ENCODE measurements around the gene ABLIM3. TPM values are rescaled to one million over a fixed set of nuclear protein-coding genes. Genes with fewer than 3 reads are reported as not detected.

ABLIM3 gene
- total and polyA plus RNA-seq, 2 of the 8 experiments (the other 6 are each of a cell fraction or from before 2014, with no cell fraction given): 0.36 to 0.56 TPM

- no peak overlapping the region for H3K18ac ChIP-seq (ENCODE audit: extremely low read depth, low read length)
- WGBS, 2 experiments (ENCODE audit: extremely low coverage in 1 of 2, insufficient coverage in 1 of 2, insufficient read length in 1 of 2, insufficient replicate concordance in 2 of 2, low coverage in 1 of 2, low lambda C conversion rate in 2 of 2, missing lambda C conversion rate in 1 of 2): 77% methylated on average over 5 of the region's 5 CpGs; no CpG with 5 or more reads in 1 of the 2 experiments
- H3K4me2 ChIP-seq (ENCODE audit: insufficient read depth in 1 of 2, low read depth in 2 of 2, low read length in 2 of 2): no peak overlapping the region
- no peaks in the 10 kb centered on the region for H3K79me2 ChIP-seq (ENCODE audit: control insufficient read depth in 1 of 2, insufficient read depth in 2 of 2, low read length in 2 of 2)
- H2BK5ac ChIP-seq (ENCODE audit: low read depth, low read length): no peak overlapping the region
- H2BK15ac ChIP-seq (ENCODE audit: low read length): no peak overlapping the region
- no peaks in the 10 kb centered on the region for H4K20me1 ChIP-seq (replicated peaks in 1 of 2; ENCODE audit: control insufficient read depth in 1 of 2, insufficient read depth in 2 of 2, low read length in 2 of 2)
- ChIA-PET POLR2A (ENCODE audit: partially characterized antibody) (no interaction called here), CTCF (ENCODE audit: partially characterized antibody) (interaction anchor here (0.5 to 5.2 kb wide), 29 partner anchors 10 to 588 kb away, joined by 3 to 70 read pairs (median 4); partner anchors contain the start of gene ABLIM3)
- no peak overlapping the region for H3K56ac ChIP-seq (replicated peaks; ENCODE audit: insufficient read length, low read depth, low read length)
- H2AFZ ChIP-seq (ENCODE audit: low read length): no peak overlapping the region
- no peak overlapping the region for H3K9ac ChIP-seq (replicated peaks in 1 of 4; ENCODE audit: extremely low read depth in 1 of 4, low read depth in 3 of 4, low read length in 3 of 4)
- no peak overlapping the region for H2BK20ac ChIP-seq (ENCODE audit: low read length)
- DNase-seq (ENCODE audit: low read depth in 1 of 2, low spot score in 2 of 2) (no peak), FAIRE-seq (peak; percentile 48)
- H3K4ac ChIP-seq (replicated peaks; ENCODE audit: insufficient read length, low read depth, low read length): no peak overlapping the region
- H3K4me3 ChIP-seq (ENCODE audit: extremely low read depth in 1 of 4, insufficient read depth in 2 of 4, low read depth in 3 of 4, low read length in 4 of 4): no peak overlapping the region
- H3K27ac ChIP-seq (ENCODE audit: low read depth, low read length): no peak overlapping the region
- no peaks in the 10 kb centered on the region for H3K23me2 ChIP-seq (ENCODE audit: low read depth, low read length)
- no peak overlapping the region for H2BK12ac ChIP-seq (ENCODE audit: low read depth, low read length)
- peaks cover 0 to 3% (median 0%) of the 10 kb centered on the region in 4 experiments; a peak in 1 of 7 replicates for H3K4me1 ChIP-seq (replicated peaks in 1 of 4; ENCODE audit: control insufficient read depth in 3 of 4, insufficient read depth in 4 of 4, low read length in 3 of 4)
- H2AK5ac ChIP-seq (ENCODE audit: low read depth, low read length): no peak overlapping the region
- H4K8ac ChIP-seq (ENCODE audit: extremely low read depth, insufficient read depth, low read length): no peak overlapping the region
- H3K79me1 ChIP-seq (ENCODE audit: low read depth, low read length): no peaks in the 10 kb centered on the region
- no peak overlapping the region for H3K14ac ChIP-seq (ENCODE audit: insufficient read length)
- H3K9me3 ChIP-seq (ENCODE audit: insufficient read depth in 2 of 2, low read depth in 1 of 2, low read length in 1 of 2): no peaks in the 10 kb centered on the region
- no peaks in the 10 kb centered on the region for H3K27me3 ChIP-seq (replicated peaks in 1 of 4; ENCODE audit: control insufficient read depth in 3 of 4, extremely low read depth in 1 of 4, insufficient read depth in 3 of 4, low read length in 3 of 4)
- no peak overlapping the region for H2BK120ac ChIP-seq (replicated peaks; ENCODE audit: low read depth, low read length)
- H3K23ac ChIP-seq (ENCODE audit: insufficient read length): no peak overlapping the region
- no peak overlapping the region for H4K91ac ChIP-seq (replicated peaks; ENCODE audit: insufficient read length, low read length)
- no peaks in the 10 kb centered on the region for H3K36me3 ChIP-seq (ENCODE audit: control insufficient read depth in 2 of 4, insufficient read depth in 4 of 4, low read length in 3 of 4)
- H4K5ac ChIP-seq (ENCODE audit: insufficient read length, low read depth, low read length): no peak overlapping the region
- no peak for TF ChIP-seq FOSL1 (IDR thresholded peaks at IDR 0.05; ENCODE audit: insufficient read depth, low read depth, low read length)
- no peak for TF ChIP-seq RXRA (IDR thresholded peaks at IDR 0.05; ENCODE audit: insufficient read depth, low read depth, low read length)
- TF ChIP-seq SP1 (IDR thresholded peaks at IDR 0.05; ENCODE audit: low read depth, low read length): no peak
- no peak for TF ChIP-seq CBX5 (IDR thresholded peaks at IDR 0.05; ENCODE audit: low read depth, low read length)
- no peak for TF ChIP-seq GTF2F1 (IDR thresholded peaks at IDR 0.05; ENCODE audit: borderline replicate concordance, low read depth, low read length)
- peak; percentile 77 to 82 for TF ChIP-seq RAD21 (IDR thresholded peaks at IDR 0.05 in 1 of 2, conservative IDR thresholded peaks at IDR 0.05 in 1 of 2; ENCODE audit: low read depth in 2 of 2, low read length in 2 of 2)
- no peak for TF ChIP-seq USF2 (IDR thresholded peaks at IDR 0.05; ENCODE audit: low read length)
- TF ChIP-seq TCF12 (IDR thresholded peaks at IDR 0.05; ENCODE audit: low read depth, low read length): no peak
- TF ChIP-seq CTCF (IDR thresholded peaks at IDR 0.05; ENCODE audit: control extremely low read depth in 1 of 3, insufficient read depth in 1 of 3, low read depth in 1 of 3, low read length in 3 of 3): peak; percentile 15 to 67 (median 60)
Observed at GRCh38 chr5:149228618-149229297, 87.5 kb downstream of the ABLIM3 start.
